Renal cortical epithelial cell (primary cell): ENCODE data around the gene TBC1D30. TPM values are rescaled to one million over a fixed set of nuclear protein-coding genes. Genes with fewer than 3 reads are reported as not detected.
"Not testable (repeated sequence)": the region's sequence is repeated elsewhere in the genome, so short reads cannot be mapped to it uniquely, and the experiment has no call there.

Source experiments
- DNase-seq: peaks from one replicate; pipeline ENCODE4 v3.0.0-alpha.2; 2011; ENCODE audit warnings: low read depth
- total RNA-seq: library from RNA; depleted of rRNA; stranded (reverse); fragments of >200 nt; gene quantifications from 2 replicates; pipeline ENCODE4 v1.2.3, GENCODE V29; 2014

The TBC1D30 gene
- total RNA-seq, result 1.1 and 4.0 TPM in 2 replicates

GRCh38 chr12:64824500-64825142, at the start of gene TBC1D30:
TSS of gene TBC1D30 (plus strand) at chr12:64824647. CDS start at chr12:64824880, 233 bp downstream.
- no peak for DNase-seq

GRCh38 chr12:64775147-64775736, 49.2 kb upstream of the TBC1D30 start:
- DNase-seq, result not testable (repeated sequence)

GRCh38 chr12:64779354-64779974, 45.0 kb upstream of the TBC1D30 start:
- no peak for DNase-seq

- no peak for DNase-seq
Measured at GRCh38 chr12:64780132-64780530, 44.3 kb upstream of the TBC1D30 start.

GRCh38 chr12:64780531-64781279, 43.7 kb upstream of the TBC1D30 start:
- DNase-seq, result no peak

GRCh38 chr12:64781280-64782190, 42.9 kb upstream of the TBC1D30 start:
- peak; percentile 52 for DNase-seq

- DNase-seq, result no peak
Measured at GRCh38 chr12:64782191-64782876, 42.1 kb upstream of the TBC1D30 start.

- no peak for DNase-seq
Measured at GRCh38 chr12:64785838-64786237, 38.6 kb upstream of the TBC1D30 start.

- DNase-seq, result no peak
Measured at GRCh38 chr12:64790166-64790565, 34.3 kb upstream of the TBC1D30 start.

- no peak for DNase-seq
Measured at GRCh38 chr12:64791036-64791435, 33.4 kb upstream of the TBC1D30 start.

- DNase-seq, result no peak
Measured at GRCh38 chr12:64792128-64792527, 32.3 kb upstream of the TBC1D30 start.

GRCh38 chr12:64793610-64794009, 30.8 kb upstream of the TBC1D30 start:
- DNase-seq, result no peak

GRCh38 chr12:64794305-64794704, 30.1 kb upstream of the TBC1D30 start:
- no peak for DNase-seq

- DNase-seq, result peak; percentile 94
Measured at GRCh38 chr12:64796205-64796845, 28.1 kb upstream of the TBC1D30 start.

- peak; percentile 56 for DNase-seq
Measured at GRCh38 chr12:64797156-64797555, 27.3 kb upstream of the TBC1D30 start.

- no peak for DNase-seq
Measured at GRCh38 chr12:64798165-64798564, 26.3 kb upstream of the TBC1D30 start.

- no peak for DNase-seq
Measured at GRCh38 chr12:64800640-64801039, 23.8 kb upstream of the TBC1D30 start.

GRCh38 chr12:64801381-64801780, 23.1 kb upstream of the TBC1D30 start:
- DNase-seq, result no peak

GRCh38 chr12:64802180-64802775, 22.2 kb upstream of the TBC1D30 start:
- not testable (repeated sequence) for DNase-seq

- no peak for DNase-seq
Measured at GRCh38 chr12:64806173-64806572, 18.3 kb upstream of the TBC1D30 start.
